OCI-LY7 (cell line): ENCODE results near the gene ZNF423. TPM values are rescaled to one million over a fixed set of nuclear protein-coding genes. Genes with fewer than 3 reads are reported as not detected.

Source experiments
- BruUV-seq: library from RNA; stranded (reverse); fragments of 400-500 nt; replicated peaks from 2 replicates; lab custom pipeline; 2021; lab: Mats Ljungman, UMichigan
- CTCF ChIA-PET: fragments of 300-600 bp; sonication (Branson Sonifier 250); formaldehyde crosslinking; loops from one replicate; lab custom pipeline; 2022; ENCODE audit warnings: antibody characterized with exemption; ENCODE audit not compliant: unreplicated experiment; lab: Charles Lee
- POLR2A ChIA-PET: fragments of 300-600 bp; sonication (Branson Sonifier 250); formaldehyde crosslinking; loops from one replicate; lab custom pipeline; 2022; ENCODE audit warnings: antibody characterized with exemption; lab: Charles Lee
- DNase-seq: peaks from one replicate; pipeline ENCODE4 v3.0.0-alpha.2; 2015; ENCODE audit warnings: low spot score
- H2AFZ ChIP-seq: fragments of 200-600 bp; sonication (generic), shearing (Covaris generic); 2 replicates; pipeline ENCODE4 v1.6.1; 2014; ENCODE audit warnings: mild to moderate bottlenecking, antibody characterized with exemption, low read length, moderate library complexity
- H3K27ac ChIP-seq: fragments of 200-600 bp; sonication (generic); 2 replicates; pipeline ENCODE4 v1.5.1; 2014; ENCODE audit warnings: mixed run types, low read depth, mild to moderate bottlenecking, moderate library complexity, low read length, inconsistent platforms; ENCODE audit not compliant: poor library complexity, severe bottlenecking
- H3K36me3 ChIP-seq: fragments of 200-600 bp; sonication (generic); 2 replicates; pipeline ENCODE4 v1.6.1; 2014; ENCODE audit warnings: mild to moderate bottlenecking, antibody characterized with exemption, low read length, moderate library complexity, mixed read lengths; ENCODE audit not compliant: insufficient read depth
- H3K4me1 ChIP-seq: fragments of 200-600 bp; sonication (generic); 2 replicates; pipeline ENCODE4 v1.5.1; 2014; ENCODE audit warnings: mild to moderate bottlenecking, low read length; ENCODE audit not compliant: insufficient read depth, poor library complexity, severe bottlenecking
- H3K4me2 ChIP-seq: fragments of 200-600 bp; sonication (generic); 2 replicates; pipeline ENCODE4 v1.6.1; 2014; ENCODE audit warnings: mild to moderate bottlenecking, low read length
- H3K4me3 ChIP-seq: fragments of 200-600 bp; sonication (generic); 2 replicates; pipeline ENCODE4 v1.5.1; 2014; ENCODE audit warnings: mild to moderate bottlenecking, low read depth, low read length; ENCODE audit not compliant: poor library complexity, severe bottlenecking
- H3K79me2 ChIP-seq: fragments of 200-600 bp; sonication (generic); 2 replicates; pipeline ENCODE4 v1.6.1; 2016; ENCODE audit warnings: low read depth, mild to moderate bottlenecking, low read length, moderate library complexity, mixed read lengths; ENCODE audit not compliant: insufficient read depth
- H3K9me2 ChIP-seq: fragments of 200-600 bp; sonication (generic); 2 replicates; pipeline ENCODE4 v1.6.1; 2016; ENCODE audit warnings: mild to moderate bottlenecking, low read length, mixed read lengths; ENCODE audit not compliant: insufficient read depth
- H3K9me3 ChIP-seq: fragments of 200-600 bp; sonication (generic); 2 replicates; pipeline ENCODE4 v1.6.1; 2014; ENCODE audit warnings: mild to moderate bottlenecking, mixed run types, low read length, mixed read lengths
- H4K20me1 ChIP-seq: fragments of 200-600 bp; sonication (generic); 2 replicates; pipeline ENCODE4 v1.6.1; 2014; ENCODE audit warnings: mild to moderate bottlenecking, antibody characterized with exemption, low read length, moderate library complexity, mixed read lengths; ENCODE audit not compliant: insufficient read depth
- CTCF ChIP-seq: fragments of 200-600 bp; sonication (generic); conservative IDR thresholded peaks from 2 replicates; pipeline ENCODE4 v1.5.1; 2014; ENCODE audit warnings: mild to moderate bottlenecking, antibody characterized with exemption, low read length, moderate library complexity, mixed read lengths
- EZH2phosphoT487 ChIP-seq: fragments of 200-600 bp; sonication (generic); IDR thresholded peaks from 2 replicates; pipeline ENCODE4 v1.6.1; 2018; ENCODE audit warnings: low read depth, borderline replicate concordance, mild to moderate bottlenecking, mixed run types, antibody characterized with exemption, low read length, moderate library complexity, mixed read lengths
- intact Hi-C: fragments of 100-400 bp; cut with micrococcal nuclease; formaldehyde crosslinking; loops from one replicate; pipeline ENCODE4 v1.10.0; 2022; ENCODE audit not compliant: unreplicated experiment
- total RNA-seq, 2 experiments: library from RNA; depleted of rRNA in 1 of 2; stranded (reverse); fragments of >200 nt in 1 of 2; shearing (Covaris generic) in 1 of 2; gene quantifications; 2 replicates each; pipeline ENCODE4 v1.2.3, GENCODE V29; 2014 to 2022

The ZNF423 gene
- total RNA-seq, 2 experiments from 2014 or later, result 0.09 to 0.13 TPM

- Histone ChIP-seq H2AFZ (peak overlapping the region; percentile 74; the same call in 1 of the 2 replicates), H4K20me1 (no peaks in the 10 kb centered on the region), H3K27ac (peak overlapping the region; percentile 21), H3K4me2 (peak overlapping the region; percentile 73), H3K4me1 (peaks cover 40% of the 10 kb centered on the region), H3K4me3 (peak overlapping the region; percentile 50), H3K36me3 (no peaks in the 10 kb centered on the region), H3K9me2 (no peaks in the 10 kb centered on the region), H3K9me3 (no peaks in the 10 kb centered on the region), H3K79me2 (no peaks in the 10 kb centered on the region)
- no TSS peak for BruUV-seq
- intact Hi-C loops, result no loop called here
- TF ChIP-seq CTCF, result no peak
- no peak for TF ChIP-seq EZH2phosphoT487
- peak; percentile 53 for DNase-seq
- ChIA-PET POLR2A (interaction anchor here (0.6 to 1.7 kb wide), 8 partner anchors 10 to 842 kb away, joined by 3 to 9 read pairs (median 3); no protein-coding TSS in a partner anchor), CTCF (no interaction called here)
Measured at GRCh38 chr16:49483651-49484450, 372.1 kb downstream of the ZNF423 start.

DNA sequence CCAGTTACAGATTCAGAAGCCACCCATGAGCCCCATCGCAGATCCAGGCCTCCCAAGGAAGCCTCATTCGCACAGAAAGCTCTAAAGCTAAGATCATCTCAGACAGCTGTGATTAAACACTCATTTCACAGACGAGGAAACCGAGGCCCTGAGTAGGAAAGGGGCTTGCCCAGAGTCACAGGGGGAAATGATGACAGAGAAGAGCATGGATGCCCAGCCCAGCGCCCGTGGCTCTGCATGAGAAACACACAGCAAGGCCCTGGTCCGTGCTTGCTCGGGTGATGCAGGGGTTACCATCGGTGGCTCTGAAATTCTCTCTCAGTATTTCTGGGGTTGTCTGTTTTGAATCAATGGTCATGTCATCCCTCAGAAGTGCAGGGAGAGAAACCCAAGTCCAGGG is 372.7 kb downstream of the ZNF423 start:
- Histone ChIP-seq H3K4me3 (no peak overlapping the region), H4K20me1 (no peaks in the 10 kb centered on the region), H3K9me3 (no peaks in the 10 kb centered on the region), H3K36me3 (no peaks in the 10 kb centered on the region), H2AFZ (peak overlapping the region; percentile 68), H3K4me2 (peak overlapping the region; percentile 73), H3K9me2 (no peaks in the 10 kb centered on the region), H3K27ac (peak overlapping the region; percentile 15), H3K79me2 (no peaks in the 10 kb centered on the region), H3K4me1 (peaks cover 46% of the 10 kb centered on the region)
- TF ChIP-seq CTCF (no peak), EZH2phosphoT487 (no peak)
- BruUV-seq, result no TSS peak
- CTCF ChIA-PET, result interaction anchor here (0.8 kb wide), 2 partner anchors 17 to 38 kb away, joined by 3 read pairs; no protein-coding TSS in a partner anchor
- DNase-seq, result no peak
- intact Hi-C loops, result no loop called here
- POLR2A ChIA-PET, result interaction anchor here (0.6 to 1.7 kb wide), 9 partner anchors 10 to 103 kb away, joined by 3 to 9 read pairs (median 3); no protein-coding TSS in a partner anchor
